Memory B cell (primary cell): ENCODE measurements around the gene NKAIN4.

ENCODE experiments used
- ATAC-seq: fragments of 150-1000 bp; cut with Tn5 transposase; 2 replicates; pipeline ENCODE4 v1.10.0; 2021; ENCODE audit warnings: low read depth, mild to moderate bottlenecking, moderate library complexity
- DNase-seq, 2 donors: peaks; one replicate each; pipeline ENCODE4 v3.0.0; 2022; ENCODE audit warnings: low spot score in 2 of 2
- H3K27ac Mint-ChIP-seq: one replicate; pipeline ENCODE4 v1.8.0; 2022; ENCODE audit warnings: mild to moderate bottlenecking, moderate library complexity, mixed read lengths
- H3K27me3 Mint-ChIP-seq: one replicate; pipeline ENCODE4 v1.8.0; 2022; ENCODE audit warnings: mixed read lengths
- H3K36me3 Mint-ChIP-seq: one replicate; pipeline ENCODE4 v1.8.0; 2022; ENCODE audit warnings: mild to moderate bottlenecking, mixed read lengths
- H3K4me1 Mint-ChIP-seq: one replicate; pipeline ENCODE4 v1.8.0; 2022; ENCODE audit warnings: mixed read lengths
- H3K4me3 Mint-ChIP-seq: one replicate; pipeline ENCODE4 v1.8.0; 2022; ENCODE audit warnings: mild to moderate bottlenecking, moderate library complexity, mixed read lengths
- H3K9me3 Mint-ChIP-seq: one replicate; pipeline ENCODE4 v1.8.0; 2022; ENCODE audit warnings: mixed read lengths

NKAIN4 gene

DNA sequence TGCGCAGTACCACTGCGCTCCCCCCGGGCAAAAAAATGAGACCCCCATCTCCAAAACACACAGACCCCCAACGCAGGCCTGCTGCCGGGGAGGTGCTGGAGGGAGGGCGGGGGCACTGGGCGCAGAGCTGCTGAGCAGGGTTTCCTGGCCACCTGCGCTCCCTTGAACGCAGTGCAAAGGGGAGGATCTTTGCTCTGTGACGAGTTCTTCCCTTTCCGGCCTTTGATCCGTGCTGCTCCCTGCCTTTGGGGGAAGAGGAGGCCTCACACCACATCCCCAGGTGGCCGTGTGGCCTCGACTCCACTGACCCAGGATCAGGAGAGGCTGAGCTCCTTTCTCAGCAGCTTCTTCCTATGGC is 29.8 kb upstream of the NKAIN4 start:
- H3K4me3 Mint-ChIP-seq, result peak overlapping the region; percentile 51

DNA sequence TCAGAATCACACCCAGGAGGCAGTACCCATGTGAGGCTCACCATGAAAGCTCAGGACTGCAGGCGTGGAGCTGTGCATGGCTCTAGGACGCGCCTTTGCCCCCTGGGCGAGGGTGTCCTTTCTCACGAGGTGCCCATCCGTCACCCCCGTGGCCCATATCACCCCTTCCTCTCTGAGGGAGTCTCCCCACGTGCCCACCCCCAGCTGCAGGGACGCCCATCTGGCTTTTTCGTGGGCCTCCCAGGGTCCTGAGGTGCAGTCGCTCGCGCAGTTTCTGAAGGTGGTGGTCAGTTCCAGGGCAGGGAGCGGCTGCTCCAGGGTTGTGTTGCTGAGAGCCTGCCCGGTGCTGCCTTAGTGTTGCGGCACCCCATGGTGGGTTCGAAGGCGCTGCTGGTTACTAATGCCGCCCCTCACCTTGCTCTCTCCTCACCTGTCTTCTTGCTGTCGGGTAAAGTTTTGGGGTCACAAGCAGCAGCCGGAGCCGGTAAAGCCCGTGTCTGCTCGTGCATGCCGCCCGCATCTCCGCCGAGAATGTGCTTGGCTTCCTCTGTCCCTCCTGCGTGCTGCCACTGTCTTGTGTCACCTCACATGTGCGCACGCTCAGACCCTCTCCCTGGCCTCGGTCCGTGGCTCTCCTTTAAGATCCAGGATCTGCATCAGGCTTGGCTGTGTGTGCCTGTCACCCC is 29.3 kb upstream of the NKAIN4 start:
- DNase-seq, result no peak
- H3K36me3 Mint-ChIP-seq, result peaks cover 9% of the 10 kb centered on the region
- H3K9me3 Mint-ChIP-seq, result no peaks in the 10 kb centered on the region
- H3K4me3 Mint-ChIP-seq, result no peak overlapping the region
- no peak overlapping the region for H3K27ac Mint-ChIP-seq
- no peak for ATAC-seq
- no peaks in the 10 kb centered on the region for H3K27me3 Mint-ChIP-seq
- H3K4me1 Mint-ChIP-seq, result peaks cover 2% of the 10 kb centered on the region

More for the DNA sequence above, 29.8 kb upstream of the NKAIN4 start:
- peaks cover 2% of the 10 kb centered on the region for H3K4me1 Mint-ChIP-seq
- H3K27ac Mint-ChIP-seq, result no peak overlapping the region
- H3K27me3 Mint-ChIP-seq, result no peaks in the 10 kb centered on the region
- peaks cover 12% of the 10 kb centered on the region for H3K36me3 Mint-ChIP-seq
- no peaks in the 10 kb centered on the region for H3K9me3 Mint-ChIP-seq
- ATAC-seq, result no peak
- DNase-seq, result no peak

DNA sequence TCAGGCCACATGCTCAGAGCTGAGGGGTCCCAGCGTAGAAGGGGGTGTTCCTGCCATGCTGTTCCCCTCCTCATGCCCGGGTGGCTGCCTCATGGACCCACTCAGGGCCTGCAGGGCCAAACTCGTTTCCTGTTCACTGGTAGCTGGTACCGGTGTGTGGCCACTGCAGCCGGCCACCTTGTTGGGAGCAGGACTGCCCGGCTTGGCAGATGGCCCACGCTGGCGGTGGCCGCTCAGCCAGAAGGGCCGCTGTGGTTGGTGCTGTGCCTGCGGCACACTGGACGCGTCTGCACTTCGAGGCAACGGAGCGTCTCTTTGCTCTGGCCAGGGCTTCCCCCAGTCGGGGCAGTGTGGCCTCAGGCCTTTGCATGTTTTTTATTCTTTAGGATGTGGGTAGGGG is 28.7 kb upstream of the NKAIN4 start:
- H3K27me3 Mint-ChIP-seq, result no peaks in the 10 kb centered on the region
- H3K4me1 Mint-ChIP-seq, result peaks cover 2% of the 10 kb centered on the region
- ATAC-seq, result no peak
- H3K36me3 Mint-ChIP-seq, result peaks cover 6% of the 10 kb centered on the region
- H3K9me3 Mint-ChIP-seq, result no peaks in the 10 kb centered on the region
- DNase-seq, result no peak
- H3K27ac Mint-ChIP-seq, result no peak overlapping the region
- H3K4me3 Mint-ChIP-seq, result no peak overlapping the region

DNA sequence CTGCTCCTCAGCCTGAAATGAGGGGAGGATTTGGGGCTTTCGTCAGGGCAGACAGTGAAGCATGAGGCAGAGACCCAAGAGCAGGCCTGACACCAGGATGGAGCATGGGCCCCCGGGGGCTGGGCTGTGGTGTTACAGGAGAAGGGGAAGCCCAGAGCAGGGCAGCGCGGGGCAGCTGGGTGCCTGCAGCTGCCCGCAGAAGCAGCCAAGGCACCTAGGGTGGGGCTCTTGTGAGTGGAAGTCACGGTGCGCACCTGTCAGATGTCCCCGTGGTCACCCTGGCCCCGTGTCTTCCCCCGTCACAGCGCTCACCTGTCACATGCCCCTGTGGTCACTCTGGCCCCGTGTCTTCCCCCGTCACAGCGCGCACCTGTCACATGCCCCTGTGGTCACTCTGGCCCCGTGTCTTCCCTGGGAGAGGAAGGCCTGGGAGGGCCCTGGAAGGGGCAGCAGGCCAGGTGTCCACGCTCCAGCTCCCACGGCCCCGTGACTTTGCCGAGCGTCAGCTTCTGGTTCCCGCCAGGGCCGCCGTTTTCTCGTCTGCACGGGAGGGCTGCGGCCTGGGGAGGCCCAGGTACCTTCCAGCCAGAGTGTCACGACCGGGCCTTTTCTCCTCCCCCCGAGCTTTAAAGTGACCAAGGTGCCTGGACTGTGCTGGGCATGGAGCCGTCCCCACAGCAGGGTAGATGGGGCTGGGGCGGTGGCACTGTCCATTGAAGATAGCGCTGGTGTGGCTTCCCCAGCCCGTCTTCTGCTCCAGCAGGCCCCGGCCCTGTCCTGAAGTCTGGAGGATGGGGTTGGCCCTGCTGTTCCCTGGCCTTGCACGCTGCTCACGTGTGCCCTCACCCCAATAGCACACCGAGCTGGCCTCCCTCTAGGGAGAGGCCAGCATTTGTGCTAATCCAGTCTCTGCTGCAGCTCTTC is 27.7 kb upstream of the NKAIN4 start:
- Mint-ChIP-seq H3K36me3 (peaks cover 6% of the 10 kb centered on the region), H3K4me1 (peaks cover 2% of the 10 kb centered on the region)

DNA sequence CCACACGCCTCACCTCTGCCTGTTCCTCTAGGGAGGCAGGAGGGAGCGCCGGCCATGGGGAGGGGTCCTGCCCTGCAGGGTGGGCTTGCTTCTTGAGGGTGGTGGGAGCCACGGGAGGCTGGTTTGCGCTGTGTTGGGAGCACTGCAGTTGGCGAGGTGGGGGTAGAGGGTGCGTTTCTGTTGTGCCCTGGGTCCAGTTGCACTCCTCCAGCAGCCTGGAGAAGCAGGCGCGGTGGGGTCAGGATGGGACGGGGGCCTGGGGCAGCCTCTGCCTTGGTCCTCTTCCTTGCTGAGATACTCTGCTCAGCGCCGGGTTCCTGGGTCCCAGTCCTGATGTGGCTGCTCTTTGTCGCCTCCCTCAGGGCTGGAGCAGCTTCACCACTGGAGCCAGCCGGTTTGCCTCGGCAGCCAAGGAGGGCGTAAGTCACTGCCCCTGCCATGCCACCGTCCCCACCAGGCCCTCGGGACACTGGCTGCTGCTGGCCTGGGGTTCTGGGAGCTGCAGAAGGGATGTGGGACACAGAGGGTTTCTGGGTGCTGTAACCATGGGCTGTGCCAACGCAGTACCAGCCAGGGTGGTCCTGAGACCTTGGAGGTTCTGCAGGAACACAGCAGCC is 26.8 kb upstream of the NKAIN4 start:
- peaks cover 2% of the 10 kb centered on the region for H3K4me1 Mint-ChIP-seq
- ATAC-seq, result no peak
- no peak overlapping the region for H3K27ac Mint-ChIP-seq
- H3K4me3 Mint-ChIP-seq, result no peak overlapping the region
- no peak for DNase-seq
- no peaks in the 10 kb centered on the region for H3K27me3 Mint-ChIP-seq
- H3K36me3 Mint-ChIP-seq, result peaks cover 9% of the 10 kb centered on the region
- no peaks in the 10 kb centered on the region for H3K9me3 Mint-ChIP-seq

More for the DNA sequence above, 27.7 kb upstream of the NKAIN4 start:
- DNase-seq (no peak), ATAC-seq (no peak)
- no peaks in the 10 kb centered on the region for H3K27me3 Mint-ChIP-seq
- H3K27ac Mint-ChIP-seq, result no peak overlapping the region
- no peak overlapping the region for H3K4me3 Mint-ChIP-seq
- H3K9me3 Mint-ChIP-seq, result no peaks in the 10 kb centered on the region

DNA sequence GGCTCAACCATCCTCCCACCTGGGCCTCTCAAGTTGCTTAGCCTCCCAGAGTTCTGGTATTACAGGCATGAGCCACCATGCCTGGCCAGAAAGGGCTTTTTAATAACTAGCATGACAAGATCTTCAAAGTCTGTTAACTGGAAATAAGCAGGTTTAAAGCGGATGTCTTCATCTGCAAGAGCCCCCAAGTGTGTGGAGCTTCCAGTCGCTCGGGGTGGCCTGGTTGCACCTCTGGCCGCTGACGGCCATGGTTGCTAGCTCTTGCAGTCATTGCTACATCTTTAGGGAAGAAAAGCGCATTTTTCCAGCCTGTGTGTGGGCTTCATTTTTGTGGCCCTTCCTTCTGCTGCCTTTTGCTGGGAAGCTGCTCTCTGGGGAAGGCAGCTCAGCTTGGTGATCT is 26.1 kb upstream of the NKAIN4 start:
- Mint-ChIP-seq H3K27ac (no peak overlapping the region), H3K4me1 (peaks cover 2% of the 10 kb centered on the region), H3K36me3 (peaks cover 11% of the 10 kb centered on the region), H3K27me3 (no peaks in the 10 kb centered on the region), H3K4me3 (no peak overlapping the region), H3K9me3 (no peaks in the 10 kb centered on the region)
- ATAC-seq, result no peak
- DNase-seq, result no peak

DNA sequence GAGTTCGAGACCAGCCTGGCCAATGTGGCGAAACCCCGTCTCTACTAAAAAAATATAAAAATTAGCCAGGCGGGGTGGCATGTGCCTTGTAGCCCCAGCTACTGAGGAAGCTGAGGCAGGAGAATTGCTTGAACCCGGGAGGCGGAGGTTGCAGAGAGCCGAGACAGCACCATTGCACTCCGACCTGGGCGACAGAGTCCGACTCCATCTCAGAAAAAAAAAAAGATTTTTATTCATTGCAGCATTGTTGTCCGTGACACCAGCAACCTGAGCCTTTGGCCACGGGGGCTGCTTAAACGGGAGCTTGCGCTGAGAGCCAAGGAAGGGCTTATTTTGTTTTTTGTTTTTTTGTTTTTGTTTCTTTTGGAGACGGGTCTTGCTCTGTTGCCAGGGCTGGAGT is 25.7 kb upstream of the NKAIN4 start:
- no peaks in the 10 kb centered on the region for H3K27me3 Mint-ChIP-seq
- H3K36me3 Mint-ChIP-seq, result peaks cover 9% of the 10 kb centered on the region
- ATAC-seq, result no peak
- DNase-seq, result no peak
- no peaks in the 10 kb centered on the region for H3K9me3 Mint-ChIP-seq
- H3K27ac Mint-ChIP-seq, result no peak overlapping the region
- peaks cover 2% of the 10 kb centered on the region for H3K4me1 Mint-ChIP-seq
- H3K4me3 Mint-ChIP-seq, result no peak overlapping the region

DNA sequence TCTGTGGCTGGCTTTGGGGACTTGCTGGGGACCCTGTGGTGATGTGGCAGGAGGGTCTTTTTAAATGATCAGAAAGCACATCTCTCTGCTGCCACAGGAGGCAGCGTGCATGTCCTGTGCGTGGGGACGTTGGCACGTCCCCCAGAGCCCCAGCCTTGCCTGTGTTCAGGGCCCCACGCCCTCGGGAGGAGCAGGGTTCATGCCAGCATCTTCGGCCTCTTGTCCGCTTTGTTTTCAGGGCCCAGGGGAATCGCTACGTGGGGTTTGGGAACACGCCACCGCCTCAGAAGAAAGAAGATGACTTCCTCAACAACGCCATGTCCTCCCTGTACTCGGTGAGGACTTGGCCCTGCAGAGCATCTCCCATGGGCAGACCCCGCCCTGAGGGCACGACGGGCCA is 24.4 kb upstream of the NKAIN4 start:
- Mint-ChIP-seq H3K4me1 (peaks cover 13% of the 10 kb centered on the region), H3K27me3 (no peaks in the 10 kb centered on the region), H3K27ac (no peak overlapping the region), H3K9me3 (no peaks in the 10 kb centered on the region), H3K4me3 (no peak overlapping the region), H3K36me3 (peaks cover 9% of the 10 kb centered on the region)
- ATAC-seq, result no peak
- no peak for DNase-seq

DNA sequence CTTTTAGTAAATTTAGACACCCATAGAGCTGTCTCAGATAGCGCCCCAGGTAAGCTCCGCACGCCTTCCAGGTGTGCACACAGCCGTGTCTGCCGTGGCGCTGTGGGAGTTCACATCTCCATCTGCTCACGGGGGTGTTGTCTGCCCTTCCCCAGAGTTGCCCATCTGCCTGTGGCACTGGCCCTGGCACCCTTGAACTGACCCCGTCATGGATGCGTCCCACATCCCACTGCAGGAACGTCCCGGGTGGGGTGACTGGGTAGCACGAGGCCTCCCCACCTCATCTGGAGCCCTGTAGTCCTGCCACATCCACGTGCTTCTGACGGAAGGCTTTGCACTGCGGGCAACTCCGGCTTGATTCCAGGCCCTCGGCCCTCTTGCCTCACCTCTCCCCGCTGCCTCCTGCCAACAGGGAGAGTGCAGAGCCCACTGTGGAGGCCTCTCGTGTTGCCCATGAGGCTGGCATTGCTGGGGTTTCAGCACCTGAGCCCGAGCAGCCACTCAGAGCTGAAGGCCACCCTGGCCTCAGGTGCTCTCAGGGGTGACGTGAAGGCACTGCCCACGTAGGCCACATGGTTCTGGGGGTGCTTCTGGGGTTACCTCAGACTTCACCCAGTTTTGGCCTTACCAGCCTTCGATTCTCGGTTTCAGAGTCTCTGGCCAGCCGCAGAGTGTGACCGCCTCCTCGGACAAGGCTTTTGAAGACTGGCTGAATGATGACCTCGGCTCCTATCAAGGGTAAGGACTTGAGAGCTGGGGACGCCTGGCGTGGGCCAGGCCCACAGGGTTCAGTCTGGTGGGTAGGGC is 23.4 kb upstream of the NKAIN4 start:
- Mint-ChIP-seq H3K27me3 (no peaks in the 10 kb centered on the region), H3K27ac (no peak overlapping the region)

DNA sequence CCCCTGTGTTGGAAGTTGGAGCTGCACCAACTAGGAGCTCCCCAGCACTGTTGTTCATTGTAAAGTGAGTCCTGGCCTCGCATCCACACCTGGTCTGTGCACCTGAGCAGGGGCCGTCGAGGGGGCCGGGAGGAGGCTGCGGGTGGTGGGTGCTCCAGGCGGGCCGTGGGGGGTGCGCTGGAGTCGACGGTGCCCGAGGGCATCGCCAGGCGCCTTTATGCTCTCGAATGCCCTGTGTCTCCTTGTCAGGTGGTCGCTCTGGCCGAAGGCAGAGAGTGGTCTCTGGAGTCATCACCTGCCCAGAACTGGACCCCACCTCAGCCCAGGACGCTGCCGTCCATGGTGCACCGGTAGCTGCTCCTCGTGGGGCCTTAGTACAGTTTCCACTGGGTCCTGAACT is 22.7 kb upstream of the NKAIN4 start:
- H3K4me1 Mint-ChIP-seq, result peaks cover 15% of the 10 kb centered on the region
- H3K9me3 Mint-ChIP-seq, result no peaks in the 10 kb centered on the region
- no peak overlapping the region for H3K27ac Mint-ChIP-seq
- H3K36me3 Mint-ChIP-seq, result peaks cover 9% of the 10 kb centered on the region
- no peak overlapping the region for H3K4me3 Mint-ChIP-seq
- DNase-seq (no peak), ATAC-seq (no peak)
- H3K27me3 Mint-ChIP-seq, result no peaks in the 10 kb centered on the region

More for the DNA sequence above, 23.4 kb upstream of the NKAIN4 start:
- no peaks in the 10 kb centered on the region for H3K9me3 Mint-ChIP-seq
- peaks cover 9% of the 10 kb centered on the region for H3K36me3 Mint-ChIP-seq
- DNase-seq (no peak), ATAC-seq (no peak)
- H3K4me1 Mint-ChIP-seq, result peaks cover 17% of the 10 kb centered on the region
- H3K4me3 Mint-ChIP-seq, result no peak overlapping the region

DNA sequence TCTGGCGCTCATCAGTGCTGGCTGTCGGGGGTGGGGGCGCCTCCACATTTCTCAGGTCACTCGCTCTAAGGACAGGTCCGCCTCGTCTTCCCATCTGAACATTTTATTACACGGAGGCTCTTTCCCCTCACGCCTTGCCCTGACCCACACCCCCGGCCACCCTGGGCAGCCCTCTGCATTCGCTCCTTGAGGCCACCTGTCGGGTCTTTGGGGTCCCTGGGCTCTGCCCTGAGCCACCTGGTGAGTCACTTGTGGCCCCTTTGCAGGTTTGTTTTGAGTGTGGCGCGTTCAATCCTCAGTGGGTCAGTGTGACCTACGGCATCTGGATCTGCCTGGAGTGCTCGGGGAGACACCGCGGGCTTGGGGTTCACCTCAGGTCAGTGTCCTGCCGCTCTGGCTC is 21.6 kb upstream of the NKAIN4 start:
- no peak for DNase-seq
- Mint-ChIP-seq H3K9me3 (no peaks in the 10 kb centered on the region), H3K4me3 (no peak overlapping the region), H3K27me3 (no peaks in the 10 kb centered on the region), H3K36me3 (peaks cover 9% of the 10 kb centered on the region), H3K4me1 (peaks cover 17% of the 10 kb centered on the region), H3K27ac (no peak overlapping the region)
- ATAC-seq, result no peak

DNA sequence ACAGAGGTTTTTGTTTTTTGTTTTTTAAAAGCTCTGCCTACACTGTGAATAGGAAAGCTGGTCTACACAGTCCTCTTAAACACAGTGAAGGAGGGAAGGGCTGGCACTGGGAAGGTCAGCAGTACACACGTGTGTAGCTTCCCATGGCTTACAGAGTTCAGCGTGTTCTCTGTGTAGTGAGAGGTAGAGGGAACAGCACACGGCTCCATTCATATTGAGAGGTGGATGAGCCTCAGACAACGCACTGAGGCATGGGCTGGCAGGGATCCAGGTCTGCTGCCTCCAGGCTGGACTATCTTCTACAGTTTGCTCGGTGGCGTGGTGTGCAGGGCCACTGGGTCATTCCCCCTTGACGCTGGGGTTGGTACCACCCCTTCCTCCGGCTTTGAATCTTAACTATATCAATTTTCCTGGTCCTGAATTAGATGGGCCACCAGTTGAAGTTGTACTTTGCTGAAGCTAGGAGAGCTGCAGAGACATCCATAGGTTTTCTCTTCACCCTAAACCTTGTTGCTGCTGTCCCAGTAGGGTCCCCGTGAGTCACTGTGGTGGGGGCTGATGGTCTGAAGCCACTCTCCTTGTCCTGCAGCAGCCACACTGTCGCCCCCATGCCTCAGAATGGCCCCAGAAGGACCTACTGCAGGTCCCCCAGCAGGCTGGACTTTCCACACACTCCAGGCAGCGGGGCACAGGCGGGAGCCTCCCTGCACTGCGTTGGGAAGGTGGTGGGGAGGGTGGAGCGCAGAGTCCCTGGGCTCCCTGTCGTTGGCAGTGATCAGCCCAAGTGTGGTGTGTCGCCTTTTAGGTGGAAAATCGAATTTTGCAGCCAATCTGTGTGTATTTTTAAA is 20.3 kb upstream of the NKAIN4 start:
- Mint-ChIP-seq H3K27ac (peak overlapping the region; percentile 38), H3K4me3 (peak overlapping the region; percentile 22)

More for the DNA sequence above, 20.3 kb upstream of the NKAIN4 start:
- ATAC-seq, result no peak
- H3K9me3 Mint-ChIP-seq, result no peaks in the 10 kb centered on the region
- DNase-seq, result no peak
- no peaks in the 10 kb centered on the region for H3K27me3 Mint-ChIP-seq
- peaks cover 7% of the 10 kb centered on the region for H3K36me3 Mint-ChIP-seq
- H3K4me1 Mint-ChIP-seq, result peaks cover 17% of the 10 kb centered on the region
